HG03571 (cell line): ENCODE data around the gene SPAG17.

Source experiments
- ATAC-seq: cut with Tn5 transposase; IDR thresholded peaks from one replicate; pipeline ENCODE4 v1.9.1; 2021; ENCODE audit not compliant: unreplicated experiment

SPAG17 gene

DNA sequence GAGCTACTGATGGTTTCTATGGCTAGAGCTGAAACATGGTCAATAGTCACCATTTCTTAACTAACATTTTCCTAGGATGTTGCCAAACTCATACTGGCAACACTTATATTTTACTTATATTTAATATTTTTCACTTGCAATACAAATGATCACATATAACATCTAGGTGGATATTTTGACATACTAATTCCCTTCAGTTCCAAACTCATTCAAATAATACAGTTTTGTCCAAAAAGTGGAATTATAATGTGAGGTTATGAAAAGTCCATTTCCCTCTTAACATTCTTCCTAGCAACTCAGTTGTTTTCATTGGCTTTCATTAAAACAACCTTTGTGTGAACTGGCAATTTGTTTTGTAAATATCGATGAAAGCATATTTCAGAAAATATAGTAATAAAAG, 16.0 kb downstream of the SPAG17 start:
- ATAC-seq, result no peak

DNA sequence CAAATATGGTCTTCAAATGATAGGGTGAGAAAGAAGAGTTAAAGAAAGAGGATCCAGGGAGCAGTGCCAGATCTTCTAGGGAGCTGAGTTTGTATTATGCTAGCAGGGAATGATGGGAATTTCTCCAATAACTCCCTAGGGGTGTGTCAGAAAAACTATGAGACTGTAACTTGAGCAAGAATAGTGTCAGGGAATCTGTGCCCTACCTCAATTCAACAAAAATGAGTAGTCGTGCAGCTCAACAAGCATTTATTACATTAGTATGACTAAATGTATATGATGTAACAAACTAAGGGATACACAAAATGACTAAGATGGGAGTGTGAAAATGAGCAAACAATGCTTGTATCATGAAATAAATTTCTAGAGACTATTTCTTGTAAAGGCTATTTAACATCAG, 24.2 kb downstream of the SPAG17 start:
- no peak for ATAC-seq

DNA sequence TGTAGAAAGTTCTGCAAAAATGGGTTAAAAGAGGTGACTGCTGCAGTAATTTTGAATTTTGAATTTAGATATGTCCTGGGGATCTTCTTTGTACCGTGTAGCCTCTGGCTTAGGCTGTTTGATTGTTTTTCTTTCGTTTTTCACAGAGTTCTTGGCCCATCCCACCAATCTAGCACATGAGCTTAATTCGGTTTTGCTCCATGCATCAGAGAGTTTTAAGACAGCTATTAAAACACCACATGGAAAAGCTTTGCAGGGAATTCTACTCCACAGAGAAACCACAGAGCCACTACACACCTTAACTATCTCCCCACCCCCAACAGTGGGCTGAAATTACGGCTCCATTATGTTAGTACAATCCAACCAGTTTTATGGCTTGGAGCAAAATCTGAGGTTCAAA, 25.5 kb downstream of the SPAG17 start:
- ATAC-seq, result no peak

DNA sequence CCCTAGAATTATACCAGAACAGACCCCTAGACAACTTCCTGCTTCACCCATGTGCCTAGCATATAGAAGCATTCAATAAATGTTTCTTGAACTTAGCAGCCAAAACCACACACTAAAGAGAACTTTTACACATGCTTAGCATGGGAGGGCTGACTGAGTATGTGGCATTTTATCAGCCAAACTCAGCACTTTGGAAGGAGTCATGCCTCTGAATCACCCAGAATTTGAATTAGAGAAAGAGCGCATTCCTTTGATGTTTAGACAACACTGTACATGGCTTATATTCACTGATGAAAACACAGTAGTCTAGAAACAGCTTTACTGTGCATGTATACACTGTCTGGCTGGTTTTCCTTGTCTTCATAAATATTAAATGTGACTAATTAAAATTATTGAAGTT, 26.1 kb downstream of the SPAG17 start:
- no peak for ATAC-seq

DNA sequence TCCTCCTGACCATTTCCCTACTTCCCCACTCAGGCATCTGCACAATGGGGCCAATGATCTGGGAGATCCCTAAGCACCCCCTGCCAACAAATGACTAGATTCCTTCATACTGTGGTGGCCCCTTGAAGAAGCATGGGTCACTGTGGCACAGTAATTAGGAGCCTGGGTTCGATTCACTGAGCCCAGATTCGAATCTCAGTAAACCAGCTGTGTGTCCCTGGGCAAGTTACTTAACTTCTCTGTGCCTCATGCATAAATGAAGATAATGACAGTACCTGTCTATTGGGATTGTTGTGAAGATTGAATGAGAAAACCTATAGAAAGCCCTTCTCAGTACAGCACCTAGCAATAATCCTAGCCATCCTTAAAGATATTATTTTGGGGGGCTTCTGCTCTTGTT, 27.5 kb downstream of the SPAG17 start:
- ATAC-seq, result no peak

DNA sequence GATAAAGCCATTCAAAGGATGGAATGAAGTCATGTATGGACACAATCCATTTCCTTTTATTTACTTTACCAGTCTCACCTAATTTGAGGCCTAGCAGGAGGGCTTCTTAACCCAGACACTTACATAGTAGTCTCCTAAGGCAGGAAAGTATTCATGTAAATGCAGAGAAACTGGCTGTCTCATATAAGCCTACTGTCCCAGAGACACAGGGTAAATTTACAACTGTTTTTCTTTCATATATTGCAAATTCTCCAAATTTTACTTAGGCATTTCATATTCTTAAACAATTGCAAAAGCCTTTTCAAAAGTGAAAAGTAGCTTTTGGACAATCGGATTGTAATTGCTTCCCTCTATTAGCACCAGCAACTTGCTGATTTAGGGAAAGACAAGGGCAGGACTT, 29.9 kb downstream of the SPAG17 start:
- ATAC-seq, result no peak

DNA sequence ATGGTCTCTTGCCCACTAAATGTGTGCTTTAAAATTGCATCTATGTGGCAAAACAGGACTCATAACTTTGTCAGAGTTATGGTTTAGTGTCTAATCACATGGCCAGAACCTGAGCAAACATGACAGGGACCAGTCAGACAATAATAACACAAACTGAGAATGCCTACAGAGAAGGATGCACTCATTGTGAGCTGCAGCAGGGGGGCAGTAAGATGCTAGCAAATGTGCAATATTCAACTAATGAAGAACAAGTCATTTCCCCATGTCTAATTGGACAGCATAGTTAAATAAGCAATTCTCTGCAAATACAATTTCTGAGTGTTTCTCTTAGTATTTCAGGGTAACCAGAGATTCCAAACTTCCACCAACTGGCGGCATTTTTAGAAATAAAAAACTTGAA, 30.8 kb downstream of the SPAG17 start:
- ATAC-seq, result no peak

DNA sequence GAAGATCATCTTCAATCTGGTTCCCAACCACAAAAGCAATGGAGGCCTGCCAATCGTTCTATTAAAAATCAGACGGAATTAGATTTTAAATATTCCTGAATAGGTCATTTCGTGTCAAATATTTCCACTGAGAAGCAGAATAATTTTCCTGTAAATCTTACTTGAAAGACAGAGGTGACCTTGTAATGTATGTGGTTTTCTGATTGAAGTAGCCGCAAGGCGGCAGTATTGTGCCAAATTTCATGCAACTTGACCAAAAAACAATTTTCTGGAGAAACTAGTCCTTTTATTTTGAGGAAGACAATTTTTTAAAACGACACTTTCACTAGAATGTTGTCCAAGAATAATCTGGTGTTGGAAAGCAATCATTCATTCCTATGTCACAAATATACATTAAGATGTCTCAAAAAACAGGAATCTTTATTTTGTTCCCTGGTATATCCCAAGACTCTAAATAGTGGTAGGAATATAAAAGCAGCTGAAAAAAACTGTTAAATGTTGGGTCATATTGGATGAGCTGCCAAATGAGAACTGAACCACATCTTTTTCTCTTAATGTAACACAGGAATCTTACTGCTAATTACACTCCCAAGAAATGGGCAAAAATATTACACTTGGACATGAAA, 33.6 kb downstream of the SPAG17 start:
- ATAC-seq, result no peak

DNA sequence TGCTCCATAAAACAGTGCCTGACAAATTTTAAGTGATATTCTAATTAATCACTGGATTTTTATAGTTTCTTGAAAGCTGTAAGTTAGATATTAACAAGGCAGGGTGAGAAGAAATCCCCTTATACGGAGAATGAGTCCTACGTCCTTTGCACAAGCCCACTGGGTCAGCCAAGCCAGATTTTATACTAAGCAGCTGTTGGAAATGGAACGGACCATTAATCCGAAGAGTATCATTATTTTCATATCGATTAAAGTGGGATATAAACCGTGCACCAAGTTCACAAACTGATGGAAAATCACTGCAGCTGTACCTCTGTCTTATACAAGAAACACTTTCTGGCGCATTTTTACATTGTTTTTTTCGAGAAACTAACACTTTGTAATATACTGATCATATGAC, 35.2 kb downstream of the SPAG17 start:
- no peak for ATAC-seq

DNA sequence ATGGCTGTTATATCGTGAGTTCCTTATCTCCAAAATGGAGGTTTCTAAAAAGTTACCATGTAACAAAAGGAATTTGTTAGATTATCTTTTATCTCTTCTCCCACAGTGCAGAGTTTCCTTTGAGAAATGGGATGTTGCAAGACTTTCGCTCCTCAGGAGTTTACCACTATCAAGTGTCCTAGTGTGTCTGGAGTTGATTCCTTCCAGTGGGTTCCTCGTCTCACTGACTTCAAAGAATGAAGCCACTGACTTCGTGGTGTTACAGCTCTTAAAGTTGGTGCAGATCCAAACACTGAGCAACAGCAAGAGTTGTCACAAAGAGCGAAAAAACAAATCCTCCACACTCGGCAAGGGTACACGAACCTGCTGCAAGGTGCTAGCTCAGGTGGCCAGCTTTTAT, 37.0 kb downstream of the SPAG17 start:
- ATAC-seq, result no peak

DNA sequence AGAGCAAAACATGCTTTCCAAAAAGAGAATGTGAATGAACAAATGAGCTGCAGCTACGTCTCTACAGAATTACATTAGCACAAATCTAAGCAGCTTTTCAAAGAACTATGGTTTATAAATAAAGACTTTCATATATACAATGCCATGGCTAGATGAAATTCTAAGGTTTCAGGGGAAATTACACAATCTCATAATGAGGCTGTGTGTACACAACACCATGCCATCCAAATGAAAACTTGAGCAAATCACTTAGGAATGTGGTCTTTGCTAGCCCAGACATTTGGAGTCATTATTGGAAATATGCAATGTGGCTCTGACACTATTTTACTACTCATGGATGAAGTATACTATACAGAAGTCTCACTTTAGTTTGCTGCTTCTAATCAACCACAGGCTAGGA, 37.5 kb downstream of the SPAG17 start:
- ATAC-seq, result no peak

DNA sequence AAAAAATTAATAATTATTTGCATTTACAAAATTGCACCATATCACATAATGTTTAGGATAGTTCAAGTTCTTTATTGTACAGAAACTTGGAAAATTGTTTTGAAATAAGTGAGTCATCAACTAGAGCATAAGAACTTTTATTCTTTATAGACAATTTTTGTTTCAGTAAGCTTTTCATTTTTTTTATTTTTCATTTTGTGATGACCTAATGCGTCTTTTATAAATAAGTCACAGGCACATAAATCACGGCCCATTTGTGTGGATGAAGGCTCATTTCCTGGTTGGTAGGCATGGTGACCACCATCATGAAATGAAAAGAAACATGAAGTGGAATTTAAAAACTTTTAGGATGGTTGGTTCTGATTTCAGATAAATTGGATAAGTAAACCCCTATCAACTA, 39.3 kb downstream of the SPAG17 start:
- ATAC-seq, result no peak

DNA sequence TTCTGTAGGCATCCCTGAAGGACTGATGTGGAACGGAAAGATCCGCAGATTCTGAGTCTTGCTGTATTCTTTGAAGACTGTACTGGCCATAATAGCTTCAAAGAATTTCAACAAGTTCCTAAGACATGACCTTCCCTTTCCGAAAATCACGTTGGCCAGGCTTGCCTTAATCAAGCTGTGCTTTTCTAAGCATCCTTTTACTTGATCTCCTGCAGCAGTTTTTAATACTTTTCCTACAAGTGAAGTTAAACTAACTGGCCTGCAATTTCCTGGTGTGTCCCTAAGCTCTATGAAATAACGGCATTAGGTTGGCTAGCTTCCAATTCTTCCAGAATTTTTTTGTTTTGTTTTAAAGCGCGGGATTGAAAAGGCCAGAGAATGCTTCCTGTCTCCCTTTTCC, 40.3 kb downstream of the SPAG17 start:
- no peak for ATAC-seq

DNA sequence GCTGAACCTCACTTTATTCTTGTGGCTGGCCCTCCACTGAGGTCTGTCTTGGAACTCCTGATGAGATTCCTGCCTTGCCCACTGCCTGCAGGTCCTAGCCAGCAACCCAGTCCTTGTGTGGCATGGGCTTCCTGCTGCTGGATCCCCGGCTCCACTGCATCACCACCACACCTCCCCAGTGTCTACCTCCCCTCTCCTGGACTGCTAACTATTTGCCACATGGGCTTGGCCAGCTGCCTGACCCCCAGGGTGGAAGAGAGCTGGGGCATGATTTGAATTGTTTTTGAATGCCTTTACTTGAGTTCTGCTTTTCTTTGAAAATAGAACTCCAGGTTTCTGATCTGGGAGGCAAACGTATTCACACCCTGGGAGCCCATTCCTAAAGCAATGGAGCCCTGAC, 41.2 kb downstream of the SPAG17 start:
- ATAC-seq, result no peak

DNA sequence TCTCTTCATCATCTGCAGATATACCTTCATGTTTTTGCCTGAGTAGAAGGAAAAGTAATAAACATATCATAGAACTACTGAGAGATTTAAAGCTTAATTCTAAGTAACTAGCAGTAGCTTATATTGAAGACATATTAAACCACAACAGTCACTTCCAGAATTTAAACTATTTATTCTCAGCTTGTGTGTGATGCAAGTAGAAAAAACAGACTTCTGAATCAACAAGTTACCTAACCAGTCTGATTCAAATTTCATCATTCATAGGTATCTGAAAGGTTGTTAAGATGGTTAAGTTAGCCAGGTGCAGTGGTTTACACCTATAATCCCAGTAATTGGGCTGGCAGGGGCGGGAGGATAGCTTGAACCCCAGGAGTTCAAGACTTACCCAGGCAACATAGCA, 41.9 kb downstream of the SPAG17 start:
- no peak for ATAC-seq

DNA sequence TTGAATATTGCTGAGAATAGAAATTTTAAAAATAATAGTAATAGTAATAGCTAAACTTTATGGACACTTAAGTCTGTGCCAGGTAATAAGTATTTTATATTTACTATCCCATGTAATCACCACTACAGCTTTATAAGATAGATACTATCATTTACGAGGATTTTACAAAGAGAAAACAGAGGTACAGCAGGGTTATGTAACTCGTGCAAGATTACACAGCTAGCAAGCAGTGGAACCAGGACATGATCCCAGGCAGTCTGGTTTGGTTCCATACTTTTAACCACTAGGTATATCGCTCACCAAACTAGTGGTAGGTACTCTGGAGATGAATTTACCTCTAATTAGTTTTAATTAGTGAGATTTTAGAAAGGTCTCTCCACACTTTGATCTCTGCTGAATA, 42.5 kb downstream of the SPAG17 start:
- no peak for ATAC-seq

DNA sequence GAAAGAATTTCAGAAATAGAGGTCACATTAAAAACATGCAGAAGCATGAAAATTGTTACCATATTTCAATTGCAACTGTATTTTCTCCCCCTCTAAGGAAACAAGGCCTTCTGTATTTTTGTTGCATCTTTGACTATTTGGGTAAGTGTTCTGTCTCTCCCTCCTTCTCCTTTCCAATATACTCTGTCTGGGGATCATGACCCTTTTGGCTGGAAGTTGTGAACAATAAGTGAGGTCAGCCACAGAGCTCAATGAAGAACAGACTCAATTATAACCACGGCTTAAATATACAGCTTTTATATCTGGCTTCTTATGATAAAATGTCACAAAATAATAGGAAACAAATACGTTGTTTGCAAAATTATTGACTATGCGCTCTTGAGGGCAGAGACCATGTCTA, 47.1 kb downstream of the SPAG17 start:
- ATAC-seq, result no peak

DNA sequence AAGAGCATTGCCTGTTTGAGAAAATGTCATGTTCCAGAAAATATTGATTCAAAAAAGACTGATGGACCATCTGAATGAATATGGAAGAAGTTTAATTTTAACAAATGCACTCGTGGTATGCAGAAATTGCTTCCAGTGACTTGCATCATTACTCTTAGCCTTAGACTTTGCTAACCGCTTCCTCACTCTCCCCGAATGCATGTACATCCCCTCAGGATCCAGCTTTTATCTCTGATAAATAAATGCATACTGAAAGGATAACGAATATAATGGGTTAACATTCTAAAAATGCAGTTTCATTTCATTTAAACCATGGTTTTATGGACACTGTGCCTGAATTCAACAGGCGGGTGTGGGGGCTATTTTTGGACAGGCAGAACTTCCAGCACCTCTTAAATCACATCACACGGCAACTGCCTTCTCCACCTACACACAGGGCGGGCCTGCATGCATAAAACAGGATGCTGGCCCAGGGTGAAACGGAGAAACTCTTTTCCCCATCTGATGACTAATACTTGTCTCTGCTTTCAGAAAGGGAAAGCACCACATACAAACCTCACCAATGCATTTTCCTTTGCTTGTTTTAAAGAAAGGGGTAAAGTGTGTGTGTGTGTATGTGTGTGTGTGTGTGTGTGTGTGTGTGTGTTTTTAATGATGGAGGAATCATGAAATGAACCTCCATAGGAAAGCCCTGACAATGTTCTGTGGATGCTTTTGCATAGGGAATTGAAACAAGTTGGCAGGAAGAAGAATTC, 48.7 kb downstream of the SPAG17 start:
- ATAC-seq, result peak; percentile 99

DNA sequence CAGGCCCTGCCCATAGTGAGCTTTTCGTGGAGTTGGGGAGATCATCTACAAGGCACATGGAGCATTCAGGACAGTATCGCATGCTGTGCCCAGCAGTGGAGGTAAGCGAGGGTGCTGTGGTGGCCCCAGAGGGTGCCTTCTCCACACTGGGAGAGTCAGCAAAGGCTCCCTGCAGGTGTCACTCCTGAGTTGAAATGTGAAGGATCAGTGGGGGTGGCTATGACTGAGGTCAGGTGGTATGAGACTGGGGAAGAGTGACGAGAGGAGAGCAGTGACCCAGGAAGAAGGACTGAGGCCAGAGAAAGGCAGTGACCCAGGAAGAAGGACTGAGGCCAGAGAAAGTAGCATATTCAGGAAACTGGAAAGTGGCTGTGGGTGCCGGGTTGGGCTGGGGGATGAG, 53.0 kb downstream of the SPAG17 start:
- ATAC-seq, result no peak

DNA sequence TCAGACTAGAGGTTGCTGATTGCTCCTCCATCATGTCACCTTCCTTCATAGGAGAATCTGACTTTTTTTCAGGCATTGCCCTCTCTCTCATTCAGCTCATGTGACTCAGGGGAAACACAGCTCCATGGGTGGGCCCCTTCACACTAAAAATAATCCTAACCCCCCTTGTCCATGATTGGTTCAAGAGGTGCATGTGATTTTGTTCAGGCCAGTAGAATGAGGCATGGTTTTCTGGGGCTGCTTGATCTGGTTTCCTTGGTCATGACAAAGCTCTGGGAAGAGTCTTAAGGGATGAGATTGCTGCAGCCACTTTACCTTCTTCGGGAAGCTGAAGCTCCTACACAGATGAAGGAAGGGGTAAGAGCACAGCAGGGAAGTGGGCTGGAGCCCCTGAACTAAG, 56.3 kb downstream of the SPAG17 start:
- no peak for ATAC-seq

DNA sequence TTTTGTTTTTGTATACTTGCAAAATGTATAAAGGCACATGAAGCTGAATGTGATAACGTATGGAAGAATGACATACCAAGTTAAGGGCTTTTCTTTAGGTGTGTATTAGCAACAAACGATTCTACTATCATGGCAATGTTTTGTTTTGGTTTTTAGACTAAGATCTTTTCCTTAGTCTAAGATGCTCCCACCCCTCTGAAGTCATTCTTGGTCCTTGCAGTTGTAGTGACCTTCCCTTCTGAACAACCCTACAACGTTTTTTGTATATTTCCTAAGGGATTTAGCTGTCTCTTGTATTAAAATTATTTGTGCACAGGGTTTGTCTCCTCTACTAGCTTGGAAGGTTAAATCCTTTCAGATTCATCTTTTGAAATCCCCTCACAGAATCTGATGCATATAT, 61.0 kb downstream of the SPAG17 start:
- no peak for ATAC-seq

DNA sequence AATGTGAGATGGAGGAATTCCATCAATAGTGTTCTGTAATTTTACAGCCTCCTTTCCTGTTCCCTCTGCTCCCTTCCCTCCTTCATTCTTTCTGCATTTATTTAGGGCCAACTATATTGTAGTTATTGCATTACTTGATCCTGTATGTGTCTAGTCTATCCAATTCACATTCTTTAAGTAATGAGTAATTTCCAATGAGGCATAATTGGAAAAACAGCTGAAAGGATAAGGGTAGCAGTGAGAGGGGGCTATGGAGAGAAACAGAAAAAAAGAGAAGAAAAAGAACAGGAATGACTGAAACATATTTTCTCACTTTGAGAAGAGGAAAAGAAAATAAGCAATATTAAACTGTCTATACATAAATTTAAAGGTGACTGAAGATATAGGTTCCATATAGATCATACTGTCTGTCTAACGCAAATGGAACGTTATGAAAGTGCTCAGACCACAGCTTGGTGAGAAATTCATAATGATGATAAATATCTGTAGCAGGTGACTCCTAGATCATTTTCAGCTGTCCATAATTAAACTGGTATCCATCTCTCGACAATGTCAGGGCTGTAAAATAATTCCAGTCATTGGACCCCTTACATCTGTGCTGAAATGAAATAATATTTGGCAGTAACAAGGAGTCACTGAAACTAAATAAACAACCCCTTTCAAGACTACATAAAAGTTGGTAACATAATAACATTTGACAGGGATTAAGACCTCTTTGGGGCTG, 61.8 kb downstream of the SPAG17 start:
- ATAC-seq, result no peak
